ENCODE data around the gene LRRC46.

DNA sequence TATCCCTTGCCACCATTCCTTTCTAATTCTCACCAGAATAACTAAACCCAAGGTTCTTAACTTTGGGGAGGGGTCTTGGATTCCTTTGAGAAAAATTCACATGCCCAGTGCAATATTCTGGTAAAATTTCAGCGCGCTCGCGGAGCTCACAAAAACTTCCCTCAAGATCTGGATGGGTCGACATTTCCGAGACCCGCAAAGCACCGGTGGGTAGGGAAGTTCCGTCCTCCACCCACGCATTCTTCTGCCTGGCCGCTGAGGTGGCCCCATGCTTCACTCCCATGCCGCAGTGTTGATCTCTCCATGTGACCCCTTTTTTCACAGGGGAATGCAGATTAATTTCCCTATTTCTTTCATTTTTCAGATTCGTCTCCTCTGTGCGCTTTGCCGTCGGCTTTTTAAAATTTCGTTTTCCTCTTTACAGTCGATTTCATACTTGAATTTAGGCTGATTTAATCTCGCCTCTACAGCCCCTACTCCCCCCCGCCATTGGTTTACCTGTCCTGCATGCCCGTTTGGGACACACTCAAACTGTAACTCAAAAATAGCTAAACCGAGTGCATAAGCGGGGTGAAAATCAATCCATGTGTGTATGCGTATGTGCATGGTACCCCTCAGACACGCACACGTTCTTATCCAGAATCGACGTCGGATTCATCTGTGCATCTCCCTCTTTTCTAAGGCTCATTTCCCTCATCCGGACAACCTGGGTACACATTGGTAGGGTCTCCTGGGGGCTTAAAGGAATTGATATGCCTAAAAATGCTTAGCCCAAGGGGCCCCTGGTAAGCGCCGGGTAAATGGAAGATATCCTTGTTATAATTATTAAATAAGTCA lies 20.9 kb downstream of the LRRC46 start:
- TF ChIP-seq SMC3 (IDR thresholded peaks at IDR 0.05; ENCODE audit: low read depth, low read length) (no peak), RAD21 (IDR thresholded peaks at IDR 0.05; ENCODE audit: low read length) (no peak), RFX5 (IDR thresholded peaks at IDR 0.05; ENCODE audit: low read depth, low read length) (no peak), MAFK (IDR thresholded peaks at IDR 0.05; ENCODE audit: low read depth, low read length) (no peak), MXI1 (IDR thresholded peaks at IDR 0.05; ENCODE audit: borderline replicate concordance, low read depth, low read length) (no peak), POLR2A (IDR thresholded peaks at IDR 0.05; ENCODE audit: low read depth, low read length) (no peak), RCOR1 (IDR thresholded peaks at IDR 0.05; ENCODE audit: insufficient replicate concordance, low read length) (no peak), FOS (IDR thresholded peaks at IDR 0.05; ENCODE audit: low read depth, low read length) (no peak), CHD1 (IDR thresholded peaks at IDR 0.05; ENCODE audit: low read depth, low read length) (no peak), CEBPB (IDR thresholded peaks at IDR 0.05; ENCODE audit: low read depth, low read length) (no peak)
- TF ChIP-seq, protein P1, sequence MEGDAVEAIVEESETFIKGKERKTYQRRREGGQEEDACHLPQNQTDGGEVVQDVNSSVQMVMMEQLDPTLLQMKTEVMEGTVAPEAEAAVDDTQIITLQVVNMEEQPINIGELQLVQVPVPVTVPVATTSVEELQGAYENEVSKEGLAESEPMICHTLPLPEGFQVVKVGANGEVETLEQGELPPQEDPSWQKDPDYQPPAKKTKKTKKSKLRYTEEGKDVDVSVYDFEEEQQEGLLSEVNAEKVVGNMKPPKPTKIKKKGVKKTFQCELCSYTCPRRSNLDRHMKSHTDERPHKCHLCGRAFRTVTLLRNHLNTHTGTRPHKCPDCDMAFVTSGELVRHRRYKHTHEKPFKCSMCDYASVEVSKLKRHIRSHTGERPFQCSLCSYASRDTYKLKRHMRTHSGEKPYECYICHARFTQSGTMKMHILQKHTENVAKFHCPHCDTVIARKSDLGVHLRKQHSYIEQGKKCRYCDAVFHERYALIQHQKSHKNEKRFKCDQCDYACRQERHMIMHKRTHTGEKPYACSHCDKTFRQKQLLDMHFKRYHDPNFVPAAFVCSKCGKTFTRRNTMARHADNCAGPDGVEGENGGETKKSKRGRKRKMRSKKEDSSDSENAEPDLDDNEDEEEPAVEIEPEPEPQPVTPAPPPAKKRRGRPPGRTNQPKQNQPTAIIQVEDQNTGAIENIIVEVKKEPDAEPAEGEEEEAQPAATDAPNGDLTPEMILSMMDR (conservative IDR thresholded peaks at IDR 0.05; ENCODE audit: low read depth, low read length), result no peak
- TF ChIP-seq, protein P2, sequence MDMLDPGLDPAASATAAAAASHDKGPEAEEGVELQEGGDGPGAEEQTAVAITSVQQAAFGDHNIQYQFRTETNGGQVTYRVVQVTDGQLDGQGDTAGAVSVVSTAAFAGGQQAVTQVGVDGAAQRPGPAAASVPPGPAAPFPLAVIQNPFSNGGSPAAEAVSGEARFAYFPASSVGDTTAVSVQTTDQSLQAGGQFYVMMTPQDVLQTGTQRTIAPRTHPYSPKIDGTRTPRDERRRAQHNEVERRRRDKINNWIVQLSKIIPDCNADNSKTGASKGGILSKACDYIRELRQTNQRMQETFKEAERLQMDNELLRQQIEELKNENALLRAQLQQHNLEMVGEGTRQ (IDR thresholded peaks at IDR 0.05; ENCODE audit: low read depth, low read length), result no peak

Measured in IMR-90 (cell line).